ENCODE measurements around the gene UBR7. TPM values are rescaled to one million over a fixed set of nuclear protein-coding genes. Genes with fewer than 3 reads are reported as not detected.

The UBR7 gene
- total RNA-seq, 3 donors from 2014 or later = 21.0 to 34.7 (median 31.0) TPM

GRCh38 chr14:93207468-93208308 lies 632 bp downstream of the UBR7 start:
- no peak for DNase-seq (ENCODE audit: low spot score in 2 of 2)
- Histone ChIP-seq H3K27me3 (no peaks in the 10 kb centered on the region), H3K4me3 (peak overlapping the region; percentile 75 to 84 (median 81)), H3K27ac (peak overlapping the region; percentile 85 to 92), H3K4me1 (peaks cover 0 to 5% of the 10 kb centered on the region in 2 donors), H3K9me3 (no peaks in the 10 kb centered on the region), H3K36me3 (no peaks in the 10 kb centered on the region)
- intact Hi-C loops (cut with DNase I; ENCODE audit: low total_unique reads) = no loop called here
- TF ChIP-seq CTCF (IDR thresholded peaks at IDR 0.05) (no peak), POLR2A (IDR thresholded peaks at IDR 0.05) (no peak), POLR2AphosphoS5 (IDR thresholded peaks at IDR 0.05) (no peak)

DNA sequence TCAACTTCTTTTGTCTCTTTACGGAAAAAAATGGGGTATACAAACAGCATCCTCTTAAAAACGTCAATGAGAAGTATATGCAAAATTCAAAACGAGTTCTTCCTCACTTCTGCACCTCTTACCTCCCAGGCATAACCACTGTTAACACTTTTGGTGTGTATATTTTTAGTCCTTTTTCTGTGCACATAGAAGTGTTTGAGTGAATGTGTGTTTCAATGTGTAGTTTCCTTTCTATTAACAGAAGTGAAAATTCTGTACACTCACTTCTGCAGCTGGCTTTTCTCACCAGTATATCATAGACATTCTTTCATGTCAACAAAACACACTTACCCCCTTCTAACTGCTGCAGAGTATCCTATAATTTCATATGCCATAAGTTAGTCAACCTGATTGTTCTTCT lies 5.4 kb downstream of the UBR7 start:
- no peak overlapping the region for H3K27ac ChIP-seq
- no peak for TF ChIP-seq CTCF (IDR thresholded peaks at IDR 0.05)
- TF ChIP-seq POLR2AphosphoS5 (IDR thresholded peaks at IDR 0.05) = no peak
- no peak for TF ChIP-seq POLR2A (IDR thresholded peaks at IDR 0.05)
- H3K27me3 ChIP-seq = no peaks in the 10 kb centered on the region
- no peaks in the 10 kb centered on the region for H3K36me3 ChIP-seq
- intact Hi-C loops (cut with DNase I; ENCODE audit: low total_unique reads) = no loop called here
- no peak for DNase-seq (ENCODE audit: low spot score in 2 of 2)
- H3K4me3 ChIP-seq = no peak overlapping the region
- H3K4me1 ChIP-seq = no peaks in the 10 kb centered on the region
- H3K9me3 ChIP-seq = no peaks in the 10 kb centered on the region

GRCh38 chr14:93214598-93214997 lies 7.5 kb downstream of the UBR7 start:
- Histone ChIP-seq H3K4me1 (no peaks in the 10 kb centered on the region), H3K27ac (no peak overlapping the region), H3K36me3 (no peaks in the 10 kb centered on the region), H3K9me3 (no peaks in the 10 kb centered on the region), H3K4me3 (no peak overlapping the region), H3K27me3 (no peaks in the 10 kb centered on the region)
- TF ChIP-seq CTCF (IDR thresholded peaks at IDR 0.05) = no peak
- TF ChIP-seq POLR2AphosphoS5 (IDR thresholded peaks at IDR 0.05) = no peak
- no peak for TF ChIP-seq POLR2A (IDR thresholded peaks at IDR 0.05)
- DNase-seq (ENCODE audit: low spot score in 2 of 2) = no peak
- intact Hi-C loops (cut with DNase I; ENCODE audit: low total_unique reads) = no loop called here

DNA sequence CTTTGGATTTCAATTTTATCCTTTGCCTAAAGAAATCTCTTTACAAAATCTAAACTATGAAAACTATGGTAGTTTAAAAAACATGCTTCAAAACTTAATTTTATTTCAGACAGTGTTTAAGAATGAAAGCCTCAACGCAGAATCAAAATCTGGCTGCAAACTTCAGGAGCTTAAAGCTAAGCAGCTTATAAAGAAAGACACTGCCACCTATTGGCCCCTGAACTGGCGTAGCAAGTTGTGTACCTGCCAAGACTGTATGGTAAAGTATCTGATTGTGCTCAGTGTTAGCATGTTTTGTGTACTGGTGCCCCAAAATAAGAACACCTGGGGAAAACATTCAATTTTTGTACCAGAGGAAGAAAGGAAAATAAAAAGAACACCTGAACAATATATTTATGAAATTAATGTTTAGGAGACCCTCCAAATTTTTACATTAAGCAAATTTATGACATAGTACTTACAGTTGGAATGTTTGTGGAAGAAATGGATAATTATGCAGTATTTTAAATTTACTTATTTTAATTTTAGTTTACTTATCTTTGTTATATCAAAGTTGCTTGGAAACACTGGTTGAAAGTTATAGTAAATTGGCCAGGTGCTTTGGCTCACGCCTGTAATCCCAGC lies 12.2 kb downstream of the UBR7 start:
- Histone ChIP-seq H3K4me1 (no peaks in the 10 kb centered on the region), H3K27me3 (no peaks in the 10 kb centered on the region), H3K27ac (no peak overlapping the region), H3K9me3 (no peaks in the 10 kb centered on the region), H3K36me3 (no peaks in the 10 kb centered on the region), H3K4me3 (no peak overlapping the region)
- TF ChIP-seq POLR2AphosphoS5 (IDR thresholded peaks at IDR 0.05) = no peak
- peak in 1 of 3 donors; percentile 26 for TF ChIP-seq CTCF (IDR thresholded peaks at IDR 0.05)
- intact Hi-C loops (cut with DNase I; ENCODE audit: low total_unique reads) = no loop called here
- no peak for DNase-seq (ENCODE audit: low spot score in 2 of 2)

- Histone ChIP-seq H3K4me1 (no peaks in the 10 kb centered on the region), H3K9me3 (no peaks in the 10 kb centered on the region), H3K27me3 (no peaks in the 10 kb centered on the region), H3K4me3 (no peak overlapping the region), H3K36me3 (no peaks in the 10 kb centered on the region), H3K27ac (no peak overlapping the region)
- intact Hi-C loops (cut with DNase I; ENCODE audit: low total_unique reads) = loop anchor here (5.0 kb wide), 1 partner anchor 87 kb away; no protein-coding TSS in a partner anchor
- TF ChIP-seq CTCF (IDR thresholded peaks at IDR 0.05) = no peak
- TF ChIP-seq POLR2A (IDR thresholded peaks at IDR 0.05) = no peak
- TF ChIP-seq POLR2AphosphoS5 (IDR thresholded peaks at IDR 0.05) = no peak
- no peak for DNase-seq (ENCODE audit: low spot score in 2 of 2)
Measured at GRCh38 chr14:93220509-93220908, 13.5 kb downstream of the UBR7 start.
